ENCODE data around the gene PROKR1.

Gene PROKR1

GRCh38 chr2:68692511-68692910 lies 49.1 kb downstream of the PROKR1 start:
- H3K4me2 ChIP-seq: no peak overlapping the region
- no peak overlapping the region for H3K9ac ChIP-seq
- H3K27ac ChIP-seq: no peak overlapping the region
- no peak for TF ChIP-seq CTCF (conservative IDR thresholded peaks at IDR 0.05; ENCODE audit: low read depth, low read length)
- H3K27me3 ChIP-seq (ENCODE audit: insufficient read depth, low read depth): no peaks in the 10 kb centered on the region
- H2AFZ ChIP-seq (ENCODE audit: low read depth): no peak overlapping the region
- H3K36me3 ChIP-seq (ENCODE audit: insufficient read depth): no peaks in the 10 kb centered on the region
- peaks cover 16% of the 10 kb centered on the region for H3K4me1 ChIP-seq (ENCODE audit: low read depth, poor library complexity, severe bottlenecking)
- H3K4me3 ChIP-seq (IDR thresholded peaks at IDR 0.05; ENCODE audit: insufficient read depth, low read depth, low read length): no peak overlapping the region
- H4K20me1 ChIP-seq (ENCODE audit: insufficient read depth): no peaks in the 10 kb centered on the region
- H3K79me2 ChIP-seq (ENCODE audit: insufficient read depth, low read depth): no peaks in the 10 kb centered on the region

- no peaks in the 10 kb centered on the region for H3K79me2 ChIP-seq (ENCODE audit: insufficient read depth, low read depth)
- H3K9ac ChIP-seq: no peak overlapping the region
- H3K27me3 ChIP-seq (ENCODE audit: insufficient read depth, low read depth): no peaks in the 10 kb centered on the region
- no peak overlapping the region for H2AFZ ChIP-seq (ENCODE audit: low read depth)
- no peak overlapping the region for H3K4me2 ChIP-seq
- peaks cover 16% of the 10 kb centered on the region for H3K4me1 ChIP-seq (ENCODE audit: low read depth, poor library complexity, severe bottlenecking)
- no peak overlapping the region for H3K4me3 ChIP-seq (IDR thresholded peaks at IDR 0.05; ENCODE audit: insufficient read depth, low read depth, low read length)
- no peak for TF ChIP-seq CTCF (conservative IDR thresholded peaks at IDR 0.05; ENCODE audit: low read depth, low read length)
- no peaks in the 10 kb centered on the region for H4K20me1 ChIP-seq (ENCODE audit: insufficient read depth)
- no peaks in the 10 kb centered on the region for H3K36me3 ChIP-seq (ENCODE audit: insufficient read depth)
- H3K27ac ChIP-seq: no peak overlapping the region
These were observed 50.6 kb downstream of the PROKR1 start for GRCh38 chr2:68693951-68694350.

GRCh38 chr2:68695971-68696370 lies 52.6 kb downstream of the PROKR1 start:
- Histone ChIP-seq H3K4me2 (no peak overlapping the region), H2AFZ (ENCODE audit: low read depth) (no peak overlapping the region), H3K9ac (no peak overlapping the region), H3K27ac (no peak overlapping the region), H3K4me3 (IDR thresholded peaks at IDR 0.05; ENCODE audit: insufficient read depth, low read depth, low read length) (no peak overlapping the region), H3K27me3 (ENCODE audit: insufficient read depth, low read depth) (no peaks in the 10 kb centered on the region), H3K79me2 (ENCODE audit: insufficient read depth, low read depth) (no peaks in the 10 kb centered on the region), H3K4me1 (ENCODE audit: low read depth, poor library complexity, severe bottlenecking) (no peaks in the 10 kb centered on the region), H4K20me1 (ENCODE audit: insufficient read depth) (no peaks in the 10 kb centered on the region), H3K36me3 (ENCODE audit: insufficient read depth) (no peaks in the 10 kb centered on the region)
- no peak for TF ChIP-seq CTCF (conservative IDR thresholded peaks at IDR 0.05; ENCODE audit: low read depth, low read length)

GRCh38 chr2:68696554-68696953 lies 53.2 kb downstream of the PROKR1 start:
- H4K20me1 ChIP-seq (ENCODE audit: insufficient read depth): no peaks in the 10 kb centered on the region
- H3K9ac ChIP-seq: no peak overlapping the region
- no peak overlapping the region for H3K4me3 ChIP-seq (IDR thresholded peaks at IDR 0.05; ENCODE audit: insufficient read depth, low read depth, low read length)
- H3K27ac ChIP-seq: no peak overlapping the region
- no peaks in the 10 kb centered on the region for H3K4me1 ChIP-seq (ENCODE audit: low read depth, poor library complexity, severe bottlenecking)
- no peaks in the 10 kb centered on the region for H3K27me3 ChIP-seq (ENCODE audit: insufficient read depth, low read depth)
- H2AFZ ChIP-seq (ENCODE audit: low read depth): no peak overlapping the region
- H3K79me2 ChIP-seq (ENCODE audit: insufficient read depth, low read depth): no peaks in the 10 kb centered on the region
- no peak for TF ChIP-seq CTCF (conservative IDR thresholded peaks at IDR 0.05; ENCODE audit: low read depth, low read length)
- H3K4me2 ChIP-seq: no peak overlapping the region
- no peaks in the 10 kb centered on the region for H3K36me3 ChIP-seq (ENCODE audit: insufficient read depth)

All from KMS-11 (cell line).